Epithelial cell of proximal tubule (primary cell): ENCODE results near the gene PRR33. TPM values are rescaled to one million over a fixed set of nuclear protein-coding genes. Genes with fewer than 3 reads are reported as not detected.

Experiments
- DNase-seq: peaks from one replicate; pipeline ENCODE4 v3.0.0-alpha.2; 2011; ENCODE audit warnings: low read depth
- H3K4me3 ChIP-seq: 2 replicates; pipeline ENCODE4 v1.5.1; 2011; ENCODE audit warnings: low read depth, mild to moderate bottlenecking, low read length
- total RNA-seq: library from RNA; depleted of rRNA; stranded (reverse); fragments of >200 nt; gene quantifications from 2 replicates; pipeline ENCODE4 v1.2.3, GENCODE V29; 2015
- TF ChIP-seq, protein P1 (sequence below): conservative IDR thresholded peaks from 2 replicates; pipeline ENCODE4 v1.5.1; 2012; ENCODE audit warnings: low read depth, mild to moderate bottlenecking, low read length

Gene PRR33
- total RNA-seq, 1 donor from 2014 or later = not detected

DNA sequence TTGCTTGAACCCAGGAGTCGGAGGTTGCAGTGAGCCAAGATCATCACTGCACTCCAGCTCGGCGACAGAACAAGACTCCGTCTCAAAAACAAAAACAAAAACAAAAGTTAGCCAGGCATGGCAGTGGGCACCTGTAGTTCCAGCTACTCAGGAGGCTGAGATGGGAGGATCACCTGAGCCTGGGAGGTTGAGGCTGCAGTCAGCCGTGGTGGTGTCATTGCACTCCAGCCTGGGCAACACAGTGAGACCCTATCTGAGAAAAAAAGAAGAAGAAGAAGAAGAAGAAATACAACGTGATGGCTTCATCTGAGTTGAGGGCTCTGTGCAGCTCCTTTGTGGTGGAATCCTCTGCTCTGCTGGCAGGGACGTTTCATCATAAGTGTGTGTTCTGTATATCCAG lies 17.8 kb upstream of the PRR33 start:
- TF ChIP-seq, protein P1, sequence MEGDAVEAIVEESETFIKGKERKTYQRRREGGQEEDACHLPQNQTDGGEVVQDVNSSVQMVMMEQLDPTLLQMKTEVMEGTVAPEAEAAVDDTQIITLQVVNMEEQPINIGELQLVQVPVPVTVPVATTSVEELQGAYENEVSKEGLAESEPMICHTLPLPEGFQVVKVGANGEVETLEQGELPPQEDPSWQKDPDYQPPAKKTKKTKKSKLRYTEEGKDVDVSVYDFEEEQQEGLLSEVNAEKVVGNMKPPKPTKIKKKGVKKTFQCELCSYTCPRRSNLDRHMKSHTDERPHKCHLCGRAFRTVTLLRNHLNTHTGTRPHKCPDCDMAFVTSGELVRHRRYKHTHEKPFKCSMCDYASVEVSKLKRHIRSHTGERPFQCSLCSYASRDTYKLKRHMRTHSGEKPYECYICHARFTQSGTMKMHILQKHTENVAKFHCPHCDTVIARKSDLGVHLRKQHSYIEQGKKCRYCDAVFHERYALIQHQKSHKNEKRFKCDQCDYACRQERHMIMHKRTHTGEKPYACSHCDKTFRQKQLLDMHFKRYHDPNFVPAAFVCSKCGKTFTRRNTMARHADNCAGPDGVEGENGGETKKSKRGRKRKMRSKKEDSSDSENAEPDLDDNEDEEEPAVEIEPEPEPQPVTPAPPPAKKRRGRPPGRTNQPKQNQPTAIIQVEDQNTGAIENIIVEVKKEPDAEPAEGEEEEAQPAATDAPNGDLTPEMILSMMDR = no peak
- no peak for DNase-seq
- H3K4me3 ChIP-seq = no peak overlapping the region

DNA sequence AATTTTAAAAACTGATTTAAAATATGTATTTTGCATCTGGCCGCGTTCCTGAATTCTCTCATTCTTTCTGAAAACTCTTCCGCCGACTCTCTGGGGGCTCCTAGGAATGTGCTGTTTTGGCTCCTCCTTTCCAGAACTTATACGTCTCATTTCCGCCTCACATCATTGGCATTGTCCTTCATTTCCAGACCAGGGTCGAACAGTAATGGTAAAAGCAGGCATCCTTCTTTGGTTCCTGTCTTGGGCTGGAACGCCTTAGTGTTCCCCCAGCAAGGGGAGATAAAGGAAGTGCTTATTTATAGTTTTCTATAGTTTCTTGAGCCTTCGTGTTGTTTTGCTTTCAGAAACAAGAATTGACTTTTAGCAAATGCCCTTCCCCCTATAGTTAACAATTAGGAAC lies 16.9 kb upstream of the PRR33 start:
- TF ChIP-seq, protein P1 = no peak
- no peak overlapping the region for H3K4me3 ChIP-seq
- DNase-seq = no peak

DNA sequence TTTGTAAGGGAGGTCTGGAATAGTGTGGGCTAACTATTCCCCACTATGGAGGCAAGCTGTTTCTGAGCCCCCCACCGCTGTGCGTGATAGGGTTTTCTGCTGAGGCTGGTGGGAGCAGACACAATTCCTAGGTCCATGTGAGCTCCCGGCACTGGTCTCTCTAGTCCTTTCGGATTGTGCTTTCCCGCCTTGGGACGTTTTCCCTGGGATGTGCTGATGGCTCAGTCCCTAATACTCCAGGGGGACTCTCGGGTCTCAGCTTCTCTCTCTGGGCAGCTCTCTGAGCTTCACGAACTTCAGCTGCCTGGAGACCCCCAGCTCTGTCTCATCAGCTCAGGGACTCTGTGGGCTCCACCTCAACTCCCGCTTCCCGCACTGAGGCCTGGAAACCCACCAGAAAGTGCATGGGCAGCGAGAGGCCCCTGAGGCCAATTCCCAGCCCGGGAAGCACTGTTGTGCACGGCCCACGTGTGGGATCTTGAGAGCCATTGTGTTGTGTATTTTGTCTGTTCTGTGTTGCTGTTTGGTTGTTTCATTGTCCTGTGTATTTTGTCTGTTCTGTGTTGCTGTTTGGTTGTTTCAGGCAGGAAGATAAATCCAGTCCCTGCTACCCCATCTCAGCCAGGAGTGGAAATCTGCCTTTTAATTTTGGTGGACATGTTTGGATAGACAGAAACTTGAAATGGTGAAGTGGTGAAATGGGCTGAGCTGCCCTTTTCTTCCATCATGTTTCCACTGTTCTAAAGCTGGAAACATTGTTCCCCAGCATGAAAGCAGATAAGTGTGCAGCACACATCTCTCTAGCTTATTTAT lies 15.1 kb upstream of the PRR33 start:
- H3K4me3 ChIP-seq = no peak overlapping the region
- TF ChIP-seq, protein P1 = no peak
- no peak for DNase-seq

DNA sequence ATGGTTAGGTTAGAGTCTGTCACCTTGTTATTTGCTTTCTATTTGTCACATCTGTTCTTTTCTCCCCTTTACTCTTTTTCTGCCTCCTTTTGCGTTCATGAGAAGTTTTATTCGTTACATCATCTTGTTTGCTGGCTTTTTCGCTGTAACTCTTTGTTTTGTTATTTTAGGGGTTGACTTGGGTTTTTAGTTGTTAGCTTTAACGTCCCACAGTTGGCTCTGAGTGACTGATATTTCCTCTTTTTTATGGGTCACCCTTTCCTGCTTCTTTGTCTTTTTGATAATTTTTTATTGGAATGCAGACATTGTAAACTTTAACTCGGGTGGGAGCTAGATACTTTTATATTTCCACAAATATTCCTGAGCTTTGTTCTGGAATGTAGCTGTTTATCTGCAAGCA lies 14.5 kb upstream of the PRR33 start:
- no peak overlapping the region for H3K4me3 ChIP-seq
- DNase-seq = no peak
- TF ChIP-seq, protein P1 = no peak

DNA sequence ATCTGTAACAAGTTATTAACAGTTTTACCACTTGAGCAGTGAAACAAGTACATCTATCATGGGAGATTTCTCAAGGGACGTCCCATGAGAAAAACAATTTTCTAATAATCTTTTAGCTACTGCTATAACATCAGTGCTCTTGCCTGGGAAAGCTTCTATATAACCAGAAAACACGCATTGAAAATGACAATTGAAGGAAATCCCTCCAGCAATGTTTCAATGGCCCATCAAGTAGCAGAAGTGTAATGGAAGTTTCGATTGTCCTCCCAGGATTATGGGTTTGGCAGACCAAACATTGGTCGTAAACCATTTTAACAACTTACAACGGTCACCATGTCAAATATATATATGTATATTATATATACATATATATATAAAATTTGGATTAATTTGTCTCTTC lies 8.0 kb upstream of the PRR33 start:
- DNase-seq = no peak
- TF ChIP-seq, protein P1 = no peak
- H3K4me3 ChIP-seq = no peak overlapping the region

DNA sequence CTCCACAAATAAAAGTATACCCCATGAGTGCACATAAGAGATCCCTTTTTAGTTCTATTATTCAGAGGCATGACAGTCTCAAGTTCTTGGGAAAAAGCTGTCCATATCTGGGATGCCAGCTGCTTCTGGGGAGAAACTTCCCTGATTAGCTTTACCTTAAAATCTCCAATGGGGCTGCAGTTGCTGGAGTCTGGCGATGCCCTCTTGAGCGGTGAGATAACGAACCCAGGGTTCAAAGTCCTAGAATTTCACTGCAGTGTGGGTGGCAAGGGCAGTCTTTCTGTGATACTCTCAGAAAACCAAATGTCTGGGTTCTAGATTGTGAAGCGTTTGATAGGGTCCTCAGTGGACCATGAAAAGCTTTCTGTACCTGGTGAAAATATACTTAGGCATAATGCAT lies 7.4 kb upstream of the PRR33 start:
- TF ChIP-seq, protein P1 = no peak
- H3K4me3 ChIP-seq = no peak overlapping the region
- DNase-seq = no peak

DNA sequence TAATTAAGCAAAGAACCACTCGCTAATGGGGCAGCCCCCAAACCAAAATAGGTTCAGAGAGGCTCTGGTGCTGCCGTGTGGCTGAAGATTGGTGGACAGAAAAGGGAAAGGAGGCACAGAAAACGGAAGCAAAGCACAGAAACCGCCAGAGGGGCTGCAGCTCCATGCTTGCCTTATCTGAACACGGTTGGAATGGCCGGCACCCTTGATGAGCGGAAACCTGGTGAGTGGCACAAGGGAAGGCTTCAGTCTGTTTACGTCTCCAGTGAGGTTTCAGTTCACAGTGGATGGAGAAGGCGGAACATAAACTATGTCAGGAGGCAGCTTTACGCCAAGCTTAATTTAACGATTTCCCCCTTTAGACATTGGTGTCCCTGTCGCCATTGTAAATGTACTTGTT lies 5.2 kb upstream of the PRR33 start:
- no peak overlapping the region for H3K4me3 ChIP-seq
- TF ChIP-seq, protein P1 = no peak
- DNase-seq = no peak
